Measurements from ENCODE around the gene PLXNB2. TPM values are rescaled to one million over a fixed set of nuclear protein-coding genes. Genes with fewer than 3 reads are reported as not detected.

Gene PLXNB2
- polyA plus RNA-seq, 1 of the 3 experiments (the other 2 are of a cell fraction) = 108 TPM

DNA sequence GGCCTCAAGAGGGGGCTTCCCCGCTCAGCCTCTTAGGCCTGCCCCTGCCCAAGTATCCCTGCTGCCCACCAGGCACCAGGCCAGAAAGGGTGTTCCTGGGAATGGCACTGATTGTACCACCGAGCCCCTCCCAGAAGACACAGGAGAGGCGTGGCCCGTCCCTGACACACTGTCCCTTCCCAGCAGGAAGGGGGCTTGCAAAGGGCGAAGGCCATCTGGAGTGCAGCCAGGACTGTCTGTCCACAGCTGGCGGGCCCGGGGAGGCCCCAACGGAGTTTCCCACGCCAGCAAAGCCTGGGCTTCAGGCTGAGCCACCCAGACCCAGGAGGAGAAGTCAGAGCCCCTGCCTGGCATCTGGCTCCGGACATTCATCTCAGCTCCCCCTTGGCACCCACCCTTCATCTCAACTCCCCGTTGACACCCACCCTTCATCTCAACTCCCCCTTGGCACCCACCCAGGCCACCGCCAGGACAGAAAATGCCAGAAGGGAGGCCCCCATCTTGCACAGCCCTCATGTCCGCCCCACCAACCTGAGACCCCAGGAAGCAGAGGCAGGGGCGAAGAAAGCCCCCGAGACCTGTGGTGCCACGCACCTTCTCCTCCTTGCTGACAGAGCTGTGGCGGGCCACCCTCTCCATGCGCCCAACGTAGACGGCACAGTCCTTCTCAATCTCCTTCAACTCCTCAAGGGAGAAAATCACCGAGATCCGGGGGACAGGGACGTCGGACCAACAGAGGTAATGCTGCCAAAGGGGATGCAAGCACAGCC lies 82.1 kb downstream of the PLXNB2 start:
- no peaks in the 10 kb centered on the region for H3K4me1 ChIP-seq (ENCODE audit: control insufficient read depth in 1 of 2, insufficient read depth in 2 of 2, low read depth in 1 of 2, low read length in 1 of 2)
- POLR2A ChIA-PET = interaction anchor here (0.6 kb wide), 1 partner anchor 919 kb away, joined by 4 read pairs; no protein-coding TSS in a partner anchor
- H3K79me2 ChIP-seq (ENCODE audit: insufficient read depth) = peaks cover 7% of the 10 kb centered on the region; the same call in 1 of the 2 replicates
- H4K20me1 ChIP-seq (ENCODE audit: insufficient read depth) = no peaks in the 10 kb centered on the region
- no peaks in the 10 kb centered on the region for H3F3A ChIP-seq (replicated peaks; ENCODE audit: insufficient read depth)
- no peak overlapping the region for H3K9ac ChIP-seq
- no peak overlapping the region for H3K4me3 ChIP-seq (ENCODE audit: low read depth in 2 of 2, low read length in 1 of 2)
- CTCF ChIA-PET = interaction anchor here (0.5 to 2.2 kb wide), 6 partner anchors 10 to 76 kb away, joined by 3 to 7 read pairs (median 4); no protein-coding TSS in a partner anchor
- H3K27ac ChIP-seq (ENCODE audit: low read depth in 2 of 2, low read length in 1 of 2) = no peak overlapping the region
- no peaks in the 10 kb centered on the region for H3K9me2 ChIP-seq
- no peaks in the 10 kb centered on the region for H3K27me3 ChIP-seq (ENCODE audit: insufficient read depth)
- H2AFZ ChIP-seq (ENCODE audit: low read depth) = no peak overlapping the region
- DNase-seq = no peak
- H3K4me2 ChIP-seq = no peak overlapping the region
- TF ChIP-seq, protein P1, sequence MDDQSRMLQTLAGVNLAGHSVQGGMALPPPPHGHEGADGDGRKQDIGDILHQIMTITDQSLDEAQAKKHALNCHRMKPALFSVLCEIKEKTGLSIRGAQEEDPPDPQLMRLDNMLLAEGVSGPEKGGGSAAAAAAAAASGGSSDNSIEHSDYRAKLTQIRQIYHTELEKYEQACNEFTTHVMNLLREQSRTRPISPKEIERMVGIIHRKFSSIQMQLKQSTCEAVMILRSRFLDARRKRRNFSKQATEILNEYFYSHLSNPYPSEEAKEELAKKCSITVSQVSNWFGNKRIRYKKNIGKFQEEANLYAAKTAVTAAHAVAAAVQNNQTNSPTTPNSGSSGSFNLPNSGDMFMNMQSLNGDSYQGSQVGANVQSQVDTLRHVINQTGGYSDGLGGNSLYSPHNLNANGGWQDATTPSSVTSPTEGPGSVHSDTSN (IDR thresholded peaks at IDR 0.05) = no peak
- TF ChIP-seq, protein P2, sequence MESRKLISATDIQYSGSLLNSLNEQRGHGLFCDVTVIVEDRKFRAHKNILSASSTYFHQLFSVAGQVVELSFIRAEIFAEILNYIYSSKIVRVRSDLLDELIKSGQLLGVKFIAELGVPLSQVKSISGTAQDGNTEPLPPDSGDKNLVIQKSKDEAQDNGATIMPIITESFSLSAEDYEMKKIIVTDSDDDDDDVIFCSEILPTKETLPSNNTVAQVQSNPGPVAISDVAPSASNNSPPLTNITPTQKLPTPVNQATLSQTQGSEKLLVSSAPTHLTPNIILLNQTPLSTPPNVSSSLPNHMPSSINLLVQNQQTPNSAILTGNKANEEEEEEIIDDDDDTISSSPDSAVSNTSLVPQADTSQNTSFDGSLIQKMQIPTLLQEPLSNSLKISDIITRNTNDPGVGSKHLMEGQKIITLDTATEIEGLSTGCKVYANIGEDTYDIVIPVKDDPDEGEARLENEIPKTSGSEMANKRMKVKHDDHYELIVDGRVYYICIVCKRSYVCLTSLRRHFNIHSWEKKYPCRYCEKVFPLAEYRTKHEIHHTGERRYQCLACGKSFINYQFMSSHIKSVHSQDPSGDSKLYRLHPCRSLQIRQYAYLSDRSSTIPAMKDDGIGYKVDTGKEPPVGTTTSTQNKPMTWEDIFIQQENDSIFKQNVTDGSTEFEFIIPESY (IDR thresholded peaks at IDR 0.05; ENCODE audit: borderline replicate concordance, low read depth) = no peak
- TF ChIP-seq TCF12 (IDR thresholded peaks at IDR 0.05) (no peak), FOSL2 (IDR thresholded peaks at IDR 0.05; ENCODE audit: borderline replicate concordance, low read depth) (no peak), NFIC (IDR thresholded peaks at IDR 0.05; ENCODE audit: borderline replicate concordance) (no peak), RAD21 (IDR thresholded peaks at IDR 0.05; ENCODE audit: low read length) (no peak), RCOR1 (IDR thresholded peaks at IDR 0.05; ENCODE audit: low read length) (no peak), MEF2A (IDR thresholded peaks at IDR 0.05; ENCODE audit: borderline replicate concordance, low read depth) (no peak), CHD2 (IDR thresholded peaks at IDR 0.05; ENCODE audit: low read length, partially characterized antibody) (no peak), GABPA (IDR thresholded peaks at IDR 0.05; ENCODE audit: low read depth) (no peak), POLR2AphosphoS5 (IDR thresholded peaks at IDR 0.05; ENCODE audit: low read depth, low read length) (no peak), JUND (IDR thresholded peaks at IDR 0.05) (no peak)
- TF ChIP-seq, protein P3, sequence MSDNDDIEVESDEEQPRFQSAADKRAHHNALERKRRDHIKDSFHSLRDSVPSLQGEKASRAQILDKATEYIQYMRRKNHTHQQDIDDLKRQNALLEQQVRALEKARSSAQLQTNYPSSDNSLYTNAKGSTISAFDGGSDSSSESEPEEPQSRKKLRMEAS (IDR thresholded peaks at IDR 0.05; ENCODE audit: low read depth) = no peak
- H3K9me3 ChIP-seq = no peaks in the 10 kb centered on the region
- 96% methylated on average over 20 of the region's 24 CpGs for WGBS (ENCODE audit: low lambda C conversion rate)
- H3K36me3 ChIP-seq (replicated peaks in 1 of 2; ENCODE audit: control insufficient read depth in 1 of 2, insufficient read depth in 2 of 2, low read length in 1 of 2) = peaks cover under 1 to 51% of the 10 kb centered on the region in 2 experiments

Other genes with a start within 250 kb of the PLXNB2 start
- not detected in 2 replicates for gene TTLL8, start 249.3 kb downstream of the PLXNB2 start, polyA plus RNA-seq (2012; rRNA removed)
- not detected in 2 replicates for gene MLC1, start 222.2 kb downstream of the PLXNB2 start, polyA plus RNA-seq (2012; rRNA removed)
- gene MOV10L1, start 217.6 kb downstream of the PLXNB2 start, polyA plus RNA-seq (2012; rRNA removed) = 2.1 and 3.0 TPM in 2 replicates
- 1.3 and 2.4 TPM in 2 replicates for gene PANX2, start 136.9 kb downstream of the PLXNB2 start, polyA plus RNA-seq (2012; rRNA removed)
- gene TRABD, start 121.7 kb downstream of the PLXNB2 start, polyA plus RNA-seq (2012; rRNA removed) = 36.7 and 50.6 TPM in 2 replicates
- gene SELENOO, start 106.6 kb downstream of the PLXNB2 start, polyA plus RNA-seq (2012; rRNA removed) = 23.3 and 26.7 TPM in 2 replicates
- 40.4 and 42.8 TPM in 2 replicates for gene TUBGCP6, start 62.6 kb downstream of the PLXNB2 start, polyA plus RNA-seq (2012; rRNA removed)
- 51.9 and 55.1 TPM in 2 replicates for gene HDAC10, start 56.4 kb downstream of the PLXNB2 start, polyA plus RNA-seq (2012; rRNA removed)
- gene MAPK12, start 46.0 kb downstream of the PLXNB2 start, polyA plus RNA-seq (2012; rRNA removed) = 118 TPM in 2 replicates
- 36.0 and 38.3 TPM in 2 replicates for gene MAPK11, start 37.3 kb downstream of the PLXNB2 start, polyA plus RNA-seq (2012; rRNA removed)
- 5.6 and 5.8 TPM in 2 replicates for gene DENND6B, start 19.4 kb upstream of the PLXNB2 start, polyA plus RNA-seq (2012; rRNA removed)
- gene PPP6R2, start 35.7 kb upstream of the PLXNB2 start, polyA plus RNA-seq (2012; rRNA removed) = 45.1 and 45.7 TPM in 2 replicates
- gene SBF1, start 167.4 kb upstream of the PLXNB2 start, polyA plus RNA-seq (2012; rRNA removed) = 24.2 and 29.1 TPM in 2 replicates
- gene ADM2, start 173.9 kb upstream of the PLXNB2 start, polyA plus RNA-seq (2012; rRNA removed) = 0.49 and 0.61 TPM in 2 replicates
- 0.05 and 0.06 TPM in 2 replicates for gene MIOX, start 179.2 kb upstream of the PLXNB2 start, polyA plus RNA-seq (2012; rRNA removed)
- 34.3 and 42.8 TPM in 2 replicates for gene LMF2, start 200.1 kb upstream of the PLXNB2 start, polyA plus RNA-seq (2012; rRNA removed)
- 21.1 and 22.4 TPM in 2 replicates for gene NCAPH2, start 200.6 kb upstream of the PLXNB2 start, polyA plus RNA-seq (2012; rRNA removed)
- gene SCO2, start 218.0 kb upstream of the PLXNB2 start, polyA plus RNA-seq (2012; rRNA removed) = 3.2 and 4.0 TPM in 2 replicates
- 1.1 and 1.7 TPM in 2 replicates for gene TYMP, start 222.4 kb upstream of the PLXNB2 start, polyA plus RNA-seq (2012; rRNA removed)
- 0.03 and 0.07 TPM in 2 replicates for gene KLHDC7B, start 238.3 kb upstream of the PLXNB2 start, polyA plus RNA-seq (2012; rRNA removed)

Measured in SK-N-SH (cell line).